Liver (tissue), 9 donors: ENCODE results near the gene IFNAR1. TPM values are rescaled to one million over a fixed set of nuclear protein-coding genes. Genes with fewer than 3 reads are reported as not detected.

Experiments
- DNase-seq: peaks from one replicate; pipeline ENCODE4 v3.0.0-alpha.2; 2017; ENCODE audit warnings: low spot score
- H3K27ac ChIP-seq, 2 donors: one replicate each; pipeline ENCODE4 v1.7.0; 2013; ENCODE audit warnings: inconsistent platforms in 2 of 2, low read length in 2 of 2, control low read depth in 1 of 2, low read depth in 1 of 2, mild to moderate bottlenecking in 1 of 2
- H3K27me3 ChIP-seq, 4 donors: one replicate each; pipeline versions ENCODE4 v1.6.1 to v1.7.0; 2013; ENCODE audit warnings: low read length in 3 of 4, inconsistent platforms in 1 of 4, mild to moderate bottlenecking in 1 of 4, moderate library complexity in 1 of 4; ENCODE audit not compliant: control insufficient read depth in 4 of 4, insufficient read depth in 4 of 4
- H3K36me3 ChIP-seq, 4 donors: one replicate each; pipeline versions ENCODE4 v1.6.1 to v1.7.0; 2013; ENCODE audit warnings: low read length in 3 of 4, mild to moderate bottlenecking in 3 of 4, low read depth in 1 of 4, moderate library complexity in 1 of 4; ENCODE audit not compliant: control insufficient read depth in 4 of 4, insufficient read depth in 3 of 4
- H3K4me1 ChIP-seq, 4 donors: one replicate each; pipeline versions ENCODE4 v1.6.1 to v1.7.0; 2013; ENCODE audit warnings: low read length in 3 of 4, mild to moderate bottlenecking in 3 of 4, moderate library complexity in 1 of 4; ENCODE audit not compliant: control insufficient read depth in 4 of 4, insufficient read depth in 4 of 4
- H3K4me3 ChIP-seq, 3 donors: one replicate each; pipeline versions ENCODE4 v1.6.1 to v1.7.0; 2013; ENCODE audit warnings: low read length in 3 of 3, control low read depth in 1 of 3, low read depth in 1 of 3, mild to moderate bottlenecking in 1 of 3
- H3K9ac ChIP-seq, 2 donors: one replicate each; pipeline ENCODE4 v1.7.0; 2013; ENCODE audit warnings: low read length in 2 of 2, mild to moderate bottlenecking in 2 of 2, moderate library complexity in 2 of 2, control low read depth in 1 of 2, low read depth in 1 of 2
- H3K9me3 ChIP-seq, 4 donors: one replicate each; pipeline versions ENCODE4 v1.6.1 to v1.7.0; 2013; ENCODE audit warnings: low read length in 3 of 4; ENCODE audit not compliant: control insufficient read depth in 4 of 4
- EGR1 ChIP-seq, 2 donors: IDR thresholded peaks; 2 replicates each; pipeline ENCODE4 v1.6.1; 2016 to 2018; ENCODE audit warnings: antibody characterized with exemption in 2 of 2, low read depth in 2 of 2
- FOXA1 ChIP-seq: IDR thresholded peaks from 2 replicates; pipeline ENCODE4 v1.6.1; 2016; ENCODE audit warnings: antibody characterized with exemption
- FOXA2 ChIP-seq: IDR thresholded peaks from 2 replicates; pipeline ENCODE4 v1.6.1; 2016; ENCODE audit warnings: antibody characterized with exemption
- GABPA ChIP-seq, 2 donors: IDR thresholded peaks in 1 of 2; conservative IDR thresholded peaks in 1 of 2; 2 replicates each; pipeline ENCODE4 v1.6.1; 2016; ENCODE audit warnings: antibody characterized with exemption in 2 of 2, mild to moderate bottlenecking in 1 of 2, moderate library complexity in 1 of 2
- HNF4A ChIP-seq, 2 donors: conservative IDR thresholded peaks; 2 replicates each; pipeline ENCODE4 v1.6.1; 2016; ENCODE audit warnings: antibody characterized with exemption in 2 of 2, mild to moderate bottlenecking in 2 of 2
- HNF4G ChIP-seq: IDR thresholded peaks from 2 replicates; pipeline ENCODE4 v1.6.1; 2016; ENCODE audit warnings: antibody characterized with exemption
- JUND ChIP-seq, 2 donors: IDR thresholded peaks; 2 replicates each; pipeline ENCODE4 v1.6.1; 2016; ENCODE audit warnings: antibody characterized with exemption in 2 of 2
- NR2F2 ChIP-seq: IDR thresholded peaks from 2 replicates; pipeline ENCODE4 v1.6.1; 2016; ENCODE audit warnings: antibody characterized with exemption
- RAD21 ChIP-seq, 2 donors: IDR thresholded peaks; 2 replicates each; pipeline ENCODE4 v1.6.1; 2016; ENCODE audit warnings: antibody characterized with exemption in 2 of 2, mild to moderate bottlenecking in 2 of 2
- RXRA ChIP-seq, 2 donors: IDR thresholded peaks; 2 replicates each; pipeline ENCODE4 v1.6.1; 2017 to 2018; ENCODE audit warnings: antibody characterized with exemption in 2 of 2, mild to moderate bottlenecking in 1 of 2
- SP1 ChIP-seq: IDR thresholded peaks from 2 replicates; pipeline ENCODE4 v1.6.1; 2018; ENCODE audit warnings: antibody characterized with exemption, mild to moderate bottlenecking
- TAF1 ChIP-seq: conservative IDR thresholded peaks from 2 replicates; pipeline ENCODE4 v1.6.1; 2016; ENCODE audit warnings: antibody characterized with exemption, mild to moderate bottlenecking
- YY1 ChIP-seq: IDR thresholded peaks from 2 replicates; pipeline ENCODE4 v1.6.1; 2016; ENCODE audit warnings: antibody characterized with exemption, mild to moderate bottlenecking
- WGBS: extraction: QIAGEN DNeasy Blood & Tissue Kit; methylation state at CpG from one replicate; pipeline ENCODE4 v1.1.7; 2013; 5-methylcytosine and 5-hydroxymethylcytosine counted together
- polyA plus RNA-seq, 2 donors: library from polyadenylated mRNA; stranded (reverse) in 1 of 2; unstranded in 1 of 2; fragments of 200-250 nt in 1 of 2; fragments of >200 nt in 1 of 2; fragmentation: Nextera tagmentation in 1 of 2; extraction: Ambion mirVana in 1 of 2; gene quantifications; one replicate each; pipeline versions ENCODE4 v1.2.1 to v1.2.3, GENCODE V29; 2013 to 2015
- total RNA-seq, 2 donors: library from RNA; depleted of rRNA; stranded (reverse); fragments of >200 nt; gene quantifications; one replicate each; pipeline ENCODE4 v1.2.3, GENCODE V29; 2014
- TF ChIP-seq, protein P1 (sequence below): IDR thresholded peaks from 2 replicates; pipeline ENCODE4 v1.6.1; 2016; ENCODE audit warnings: antibody characterized with exemption, mild to moderate bottlenecking
- TF ChIP-seq, protein P2 (sequence below): fragments of 150-350 bp; IDR thresholded peaks from 2 replicates; pipeline ENCODE4 v1.5.1; 2017; ENCODE audit warnings: improper control_type of control experiment, low read depth, low read length; ENCODE audit not compliant: missing input control
- TF ChIP-seq, protein P3 (sequence below): IDR thresholded peaks from 2 replicates; pipeline ENCODE4 v1.6.1; 2016; ENCODE audit warnings: antibody characterized with exemption
- TF ChIP-seq, protein P4 (sequence below): IDR thresholded peaks from 2 replicates; pipeline ENCODE4 v1.6.1; 2016; ENCODE audit warnings: antibody characterized with exemption
- TF ChIP-seq, protein P5 (sequence below): IDR thresholded peaks from 2 replicates; pipeline ENCODE4 v1.6.1; 2016; ENCODE audit warnings: antibody characterized with exemption
- donor health status: healthy.
- donor health status: healthy.
- donor health status: healthy.
- donor health status: healthy.
- donor health status: healthy.

Gene IFNAR1
- total and polyA plus RNA-seq, 4 donors, result 31.1 to 54.3 (median 46.2) TPM

DNA sequence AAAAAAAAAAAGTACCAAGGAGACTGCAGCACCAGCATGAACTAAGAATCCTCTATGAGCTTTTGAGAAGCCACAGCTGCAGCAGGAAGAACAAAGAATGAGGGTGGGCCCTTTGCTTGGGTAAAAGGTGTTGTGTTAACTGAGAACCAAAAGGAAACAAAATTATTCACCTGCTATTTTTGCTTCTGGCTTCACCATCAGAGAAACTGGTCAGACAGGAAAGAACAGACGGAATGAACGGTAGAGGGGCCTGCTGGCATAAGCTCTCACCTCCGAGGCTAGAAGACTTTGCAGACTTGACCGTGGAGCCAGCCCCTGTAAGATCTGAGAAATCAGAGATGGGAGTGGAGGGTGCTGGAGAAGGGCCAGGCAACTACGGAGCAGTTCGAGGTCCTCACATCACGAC, 31.0 kb upstream of the IFNAR1 start:
- Histone ChIP-seq H3K36me3 (peaks cover 2 to 26% (median 15%) of the 10 kb centered on the region in 4 donors), H3K9me3 (no peaks in the 10 kb centered on the region), H3K4me1 (peaks cover 4 to 20% (median 8%) of the 10 kb centered on the region in 4 donors), H3K27ac (no peak overlapping the region), H3K27me3 (no peaks in the 10 kb centered on the region), H3K4me3 (no peak overlapping the region), H3K9ac (no peak overlapping the region)
- 85% methylated on average over 7 of the region's 7 CpGs for WGBS
- TF ChIP-seq GABPA (IDR thresholded peaks at IDR 0.05 in 1 of 2, conservative IDR thresholded peaks at IDR 0.05 in 1 of 2) (no peak), SP1 (no peak), EGR1 (IDR thresholded peaks at IDR 0.05; ENCODE audit: low read depth in 2 of 2) (no peak), HNF4G (no peak), TAF1 (no peak), FOXA1 (no peak)
- TF ChIP-seq, protein P1, sequence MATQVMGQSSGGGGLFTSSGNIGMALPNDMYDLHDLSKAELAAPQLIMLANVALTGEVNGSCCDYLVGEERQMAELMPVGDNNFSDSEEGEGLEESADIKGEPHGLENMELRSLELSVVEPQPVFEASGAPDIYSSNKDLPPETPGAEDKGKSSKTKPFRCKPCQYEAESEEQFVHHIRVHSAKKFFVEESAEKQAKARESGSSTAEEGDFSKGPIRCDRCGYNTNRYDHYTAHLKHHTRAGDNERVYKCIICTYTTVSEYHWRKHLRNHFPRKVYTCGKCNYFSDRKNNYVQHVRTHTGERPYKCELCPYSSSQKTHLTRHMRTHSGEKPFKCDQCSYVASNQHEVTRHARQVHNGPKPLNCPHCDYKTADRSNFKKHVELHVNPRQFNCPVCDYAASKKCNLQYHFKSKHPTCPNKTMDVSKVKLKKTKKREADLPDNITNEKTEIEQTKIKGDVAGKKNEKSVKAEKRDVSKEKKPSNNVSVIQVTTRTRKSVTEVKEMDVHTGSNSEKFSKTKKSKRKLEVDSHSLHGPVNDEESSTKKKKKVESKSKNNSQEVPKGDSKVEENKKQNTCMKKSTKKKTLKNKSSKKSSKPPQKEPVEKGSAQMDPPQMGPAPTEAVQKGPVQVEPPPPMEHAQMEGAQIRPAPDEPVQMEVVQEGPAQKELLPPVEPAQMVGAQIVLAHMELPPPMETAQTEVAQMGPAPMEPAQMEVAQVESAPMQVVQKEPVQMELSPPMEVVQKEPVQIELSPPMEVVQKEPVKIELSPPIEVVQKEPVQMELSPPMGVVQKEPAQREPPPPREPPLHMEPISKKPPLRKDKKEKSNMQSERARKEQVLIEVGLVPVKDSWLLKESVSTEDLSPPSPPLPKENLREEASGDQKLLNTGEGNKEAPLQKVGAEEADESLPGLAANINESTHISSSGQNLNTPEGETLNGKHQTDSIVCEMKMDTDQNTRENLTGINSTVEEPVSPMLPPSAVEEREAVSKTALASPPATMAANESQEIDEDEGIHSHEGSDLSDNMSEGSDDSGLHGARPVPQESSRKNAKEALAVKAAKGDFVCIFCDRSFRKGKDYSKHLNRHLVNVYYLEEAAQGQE, result no peak
- TF ChIP-seq, protein P2, sequence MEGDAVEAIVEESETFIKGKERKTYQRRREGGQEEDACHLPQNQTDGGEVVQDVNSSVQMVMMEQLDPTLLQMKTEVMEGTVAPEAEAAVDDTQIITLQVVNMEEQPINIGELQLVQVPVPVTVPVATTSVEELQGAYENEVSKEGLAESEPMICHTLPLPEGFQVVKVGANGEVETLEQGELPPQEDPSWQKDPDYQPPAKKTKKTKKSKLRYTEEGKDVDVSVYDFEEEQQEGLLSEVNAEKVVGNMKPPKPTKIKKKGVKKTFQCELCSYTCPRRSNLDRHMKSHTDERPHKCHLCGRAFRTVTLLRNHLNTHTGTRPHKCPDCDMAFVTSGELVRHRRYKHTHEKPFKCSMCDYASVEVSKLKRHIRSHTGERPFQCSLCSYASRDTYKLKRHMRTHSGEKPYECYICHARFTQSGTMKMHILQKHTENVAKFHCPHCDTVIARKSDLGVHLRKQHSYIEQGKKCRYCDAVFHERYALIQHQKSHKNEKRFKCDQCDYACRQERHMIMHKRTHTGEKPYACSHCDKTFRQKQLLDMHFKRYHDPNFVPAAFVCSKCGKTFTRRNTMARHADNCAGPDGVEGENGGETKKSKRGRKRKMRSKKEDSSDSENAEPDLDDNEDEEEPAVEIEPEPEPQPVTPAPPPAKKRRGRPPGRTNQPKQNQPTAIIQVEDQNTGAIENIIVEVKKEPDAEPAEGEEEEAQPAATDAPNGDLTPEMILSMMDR, result no peak
- TF ChIP-seq, protein P3, sequence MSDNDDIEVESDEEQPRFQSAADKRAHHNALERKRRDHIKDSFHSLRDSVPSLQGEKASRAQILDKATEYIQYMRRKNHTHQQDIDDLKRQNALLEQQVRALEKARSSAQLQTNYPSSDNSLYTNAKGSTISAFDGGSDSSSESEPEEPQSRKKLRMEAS, result no peak
- no peak for DNase-seq

DNA sequence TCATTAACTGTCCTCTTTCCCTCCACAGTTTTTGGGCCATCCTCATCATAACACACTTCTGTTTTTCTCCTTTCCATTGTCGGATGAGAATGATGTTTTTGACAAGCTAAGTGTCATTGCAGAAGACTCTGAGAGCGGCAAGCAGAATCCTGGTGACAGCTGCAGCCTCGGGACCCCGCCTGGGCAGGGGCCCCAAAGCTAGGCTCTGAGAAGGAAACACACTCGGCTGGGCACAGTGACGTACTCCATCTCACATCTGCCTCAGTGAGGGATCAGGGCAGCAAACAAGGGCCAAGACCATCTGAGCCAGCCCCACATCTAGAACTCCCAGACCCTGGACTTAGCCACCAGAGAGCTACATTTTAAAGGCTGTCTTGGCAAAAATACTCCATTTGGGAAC, 28.6 kb upstream of the IFNAR1 start:
- H3K9ac ChIP-seq, result no peak overlapping the region
- H3K27ac ChIP-seq, result no peak overlapping the region
- H3K4me3 ChIP-seq, result no peak overlapping the region
- 97% methylated on average over 6 of the region's 6 CpGs for WGBS
- no peaks in the 10 kb centered on the region for H3K9me3 ChIP-seq
- H3K27me3 ChIP-seq, result no peaks in the 10 kb centered on the region
- peaks cover 0 to 4% (median 0%) of the 10 kb centered on the region in 4 donors for H3K4me1 ChIP-seq
- TF ChIP-seq RAD21 (IDR thresholded peaks at IDR 0.05) (no peak), SP1 (no peak), RXRA (IDR thresholded peaks at IDR 0.05) (no peak), EGR1 (IDR thresholded peaks at IDR 0.05; ENCODE audit: low read depth in 2 of 2) (no peak), JUND (IDR thresholded peaks at IDR 0.05) (no peak), NR2F2 (no peak), YY1 (no peak), HNF4G (no peak), HNF4A (conservative IDR thresholded peaks at IDR 0.05) (no peak), GABPA (IDR thresholded peaks at IDR 0.05 in 1 of 2, conservative IDR thresholded peaks at IDR 0.05 in 1 of 2) (no peak), TAF1 (no peak), FOXA1 (no peak), FOXA2 (no peak)
- TF ChIP-seq, protein P4, sequence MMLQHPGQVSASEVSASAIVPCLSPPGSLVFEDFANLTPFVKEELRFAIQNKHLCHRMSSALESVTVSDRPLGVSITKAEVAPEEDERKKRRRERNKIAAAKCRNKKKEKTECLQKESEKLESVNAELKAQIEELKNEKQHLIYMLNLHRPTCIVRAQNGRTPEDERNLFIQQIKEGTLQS, result no peak
- TF ChIP-seq, protein P1, result no peak
- TF ChIP-seq, protein P5, sequence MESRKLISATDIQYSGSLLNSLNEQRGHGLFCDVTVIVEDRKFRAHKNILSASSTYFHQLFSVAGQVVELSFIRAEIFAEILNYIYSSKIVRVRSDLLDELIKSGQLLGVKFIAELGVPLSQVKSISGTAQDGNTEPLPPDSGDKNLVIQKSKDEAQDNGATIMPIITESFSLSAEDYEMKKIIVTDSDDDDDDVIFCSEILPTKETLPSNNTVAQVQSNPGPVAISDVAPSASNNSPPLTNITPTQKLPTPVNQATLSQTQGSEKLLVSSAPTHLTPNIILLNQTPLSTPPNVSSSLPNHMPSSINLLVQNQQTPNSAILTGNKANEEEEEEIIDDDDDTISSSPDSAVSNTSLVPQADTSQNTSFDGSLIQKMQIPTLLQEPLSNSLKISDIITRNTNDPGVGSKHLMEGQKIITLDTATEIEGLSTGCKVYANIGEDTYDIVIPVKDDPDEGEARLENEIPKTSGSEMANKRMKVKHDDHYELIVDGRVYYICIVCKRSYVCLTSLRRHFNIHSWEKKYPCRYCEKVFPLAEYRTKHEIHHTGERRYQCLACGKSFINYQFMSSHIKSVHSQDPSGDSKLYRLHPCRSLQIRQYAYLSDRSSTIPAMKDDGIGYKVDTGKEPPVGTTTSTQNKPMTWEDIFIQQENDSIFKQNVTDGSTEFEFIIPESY, result no peak
- TF ChIP-seq, protein P2, result no peak
- DNase-seq, result no peak
- peaks cover 2 to 22% (median 15%) of the 10 kb centered on the region in 4 donors for H3K36me3 ChIP-seq
